ENCODE data around the gene EBI3. TPM values are rescaled to one million over a fixed set of nuclear protein-coding genes. Genes with fewer than 3 reads are reported as not detected.

The EBI3 gene
- total and polyA plus RNA-seq, 12 donors: 0.44 to 18.0 (median 6.2) TPM

GRCh38 chr19:4197625-4198466 is 31.5 kb upstream of the EBI3 start:
- H3K9me3 ChIP-seq (replicated peaks in 1 of 3): no peaks in the 10 kb centered on the region
- TF ChIP-seq POLR2A (IDR thresholded peaks at IDR 0.05) (no peak), CTCF (IDR thresholded peaks at IDR 0.05) (no peak)
- WGBS, 4 donors: 16 to 29% (median 21%) methylated on average over 31 to 59 of the region's 70 CpGs
- H3K36me3 ChIP-seq (replicated peaks in 1 of 2): no peaks in the 10 kb centered on the region
- intact Hi-C loops (cut with DNase I): no loop called here
- no peak overlapping the region for H3K4me3 ChIP-seq
- peaks cover 47% of the 10 kb centered on the region for H3K27me3 ChIP-seq
- no peaks in the 10 kb centered on the region for H3K4me1 ChIP-seq (replicated peaks in 1 of 2)
- no peak for DNase-seq
- H3K27ac ChIP-seq: no peak overlapping the region

GRCh38 chr19:4198467-4199126 is 30.7 kb upstream of the EBI3 start:
- WGBS, 4 donors: 10 to 14% (median 12%) methylated on average over 13 to 27 of the region's 28 CpGs
- H3K27ac ChIP-seq: no peak overlapping the region
- no peak for DNase-seq
- no peak overlapping the region for H3K4me3 ChIP-seq
- peaks cover 47% of the 10 kb centered on the region for H3K27me3 ChIP-seq
- intact Hi-C loops (cut with DNase I): no loop called here
- H3K9me3 ChIP-seq (replicated peaks in 1 of 3): no peaks in the 10 kb centered on the region
- H3K4me1 ChIP-seq (replicated peaks in 1 of 2): no peaks in the 10 kb centered on the region
- H3K36me3 ChIP-seq (replicated peaks in 1 of 2): no peaks in the 10 kb centered on the region
- no peak for TF ChIP-seq CTCF (IDR thresholded peaks at IDR 0.05)
- TF ChIP-seq POLR2A (IDR thresholded peaks at IDR 0.05): no peak

- TF ChIP-seq CTCF (IDR thresholded peaks at IDR 0.05): no peak
- TF ChIP-seq POLR2A (IDR thresholded peaks at IDR 0.05): no peak
- intact Hi-C loops (cut with DNase I): loop anchor here (10.0 kb wide), 3 partner anchors 65 to 205 kb away; no protein-coding TSS in a partner anchor
- Histone ChIP-seq H3K27ac (no peak overlapping the region), H3K4me1 (replicated peaks in 1 of 2) (peaks cover 0 to 2% of the 10 kb centered on the region in 2 donors), H3K36me3 (replicated peaks in 1 of 2) (no peaks in the 10 kb centered on the region), H3K4me3 (no peak overlapping the region), H3K27me3 (peaks cover 39% of the 10 kb centered on the region), H3K9me3 (replicated peaks in 1 of 3) (no peaks in the 10 kb centered on the region)
- 69 to 88% (median 80%) methylated on average over 13 to 33 of the region's 33 CpGs for WGBS, 4 donors
- DNase-seq: no peak
These were observed 29.5 kb upstream of the EBI3 start for GRCh38 chr19:4199699-4200293.

- no peak for DNase-seq
- Histone ChIP-seq H3K4me3 (no peak overlapping the region), H3K4me1 (replicated peaks in 1 of 2) (peaks cover 0 to 4% of the 10 kb centered on the region in 2 donors), H3K27ac (no peak overlapping the region), H3K27me3 (peaks cover 28% of the 10 kb centered on the region), H3K36me3 (replicated peaks in 1 of 2) (no peaks in the 10 kb centered on the region), H3K9me3 (replicated peaks in 1 of 3) (no peaks in the 10 kb centered on the region)
- intact Hi-C loops (cut with DNase I): loop anchor here (10.0 kb wide), 3 partner anchors 66 to 206 kb away; no protein-coding TSS in a partner anchor
- WGBS, 4 donors: 55 to 82% (median 62%) methylated on average over 2 of the region's 2 CpGs
- TF ChIP-seq CTCF (IDR thresholded peaks at IDR 0.05): no peak
- no peak for TF ChIP-seq POLR2A (IDR thresholded peaks at IDR 0.05)
These were observed 28.3 kb upstream of the EBI3 start for GRCh38 chr19:4200940-4201542.

All from adrenal gland (tissue), 12 donors.